Fibroblast of villous mesenchyme (primary cell): ENCODE data around the gene WWTR1. TPM values are rescaled to one million over a fixed set of nuclear protein-coding genes. Genes with fewer than 3 reads are reported as not detected.

ENCODE experiments used
- DNase-seq: peaks from one replicate; pipeline ENCODE4 v3.0.0-alpha.2; 2010; ENCODE audit warnings: low read depth
- H3K4me3 ChIP-seq: 2 replicates; pipeline ENCODE4 v1.5.1; 2011; ENCODE audit warnings: low read depth, mild to moderate bottlenecking, low read length
- total RNA-seq: library from RNA; depleted of rRNA; stranded (reverse); fragments of >200 nt; gene quantifications from 2 replicates; pipeline ENCODE4 v1.2.3, GENCODE V29; 2012
- TF ChIP-seq, protein P1 (sequence below): IDR thresholded peaks from 2 replicates; pipeline ENCODE4 v1.5.1; 2012; ENCODE audit warnings: low read depth, mild to moderate bottlenecking, low read length; ENCODE audit not compliant: insufficient read depth

Gene WWTR1
- total RNA-seq, 1 donor, result 37.6 TPM

DNA sequence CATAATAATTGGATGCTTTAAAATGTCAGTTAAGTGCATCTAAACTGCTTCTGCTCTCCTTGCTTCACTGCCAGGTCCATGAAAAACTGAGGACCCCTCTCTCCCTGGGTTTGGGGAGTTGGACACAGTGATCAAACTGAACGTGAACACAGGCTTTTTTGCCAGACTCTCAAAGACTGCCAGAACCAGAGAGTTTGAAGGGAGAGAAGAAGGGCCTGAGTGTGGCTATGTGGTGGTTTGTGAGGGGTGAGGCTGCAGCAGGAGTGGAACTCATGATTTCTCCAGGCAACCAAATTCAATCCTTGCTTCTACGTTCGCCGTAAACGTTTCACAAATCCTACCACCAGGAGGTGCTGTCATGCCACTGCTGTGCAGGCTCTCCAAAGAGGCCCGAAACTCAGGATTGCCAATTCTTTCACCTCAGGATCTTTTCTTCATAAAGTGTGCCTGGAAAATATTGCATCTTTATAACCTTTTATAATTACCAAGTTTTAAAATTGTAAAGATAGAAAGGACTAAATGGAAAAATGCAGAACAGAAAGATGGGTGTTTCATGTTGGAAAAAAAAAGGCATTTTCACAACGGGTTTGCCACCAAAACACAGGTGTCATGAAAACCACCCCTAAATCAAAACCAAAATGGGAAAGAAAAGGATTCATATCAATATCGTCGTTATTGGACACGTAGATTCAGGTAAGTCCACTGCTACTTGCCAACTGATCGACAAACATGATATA is 163.6 kb downstream of the WWTR1 start:
- TF ChIP-seq, protein P1, sequence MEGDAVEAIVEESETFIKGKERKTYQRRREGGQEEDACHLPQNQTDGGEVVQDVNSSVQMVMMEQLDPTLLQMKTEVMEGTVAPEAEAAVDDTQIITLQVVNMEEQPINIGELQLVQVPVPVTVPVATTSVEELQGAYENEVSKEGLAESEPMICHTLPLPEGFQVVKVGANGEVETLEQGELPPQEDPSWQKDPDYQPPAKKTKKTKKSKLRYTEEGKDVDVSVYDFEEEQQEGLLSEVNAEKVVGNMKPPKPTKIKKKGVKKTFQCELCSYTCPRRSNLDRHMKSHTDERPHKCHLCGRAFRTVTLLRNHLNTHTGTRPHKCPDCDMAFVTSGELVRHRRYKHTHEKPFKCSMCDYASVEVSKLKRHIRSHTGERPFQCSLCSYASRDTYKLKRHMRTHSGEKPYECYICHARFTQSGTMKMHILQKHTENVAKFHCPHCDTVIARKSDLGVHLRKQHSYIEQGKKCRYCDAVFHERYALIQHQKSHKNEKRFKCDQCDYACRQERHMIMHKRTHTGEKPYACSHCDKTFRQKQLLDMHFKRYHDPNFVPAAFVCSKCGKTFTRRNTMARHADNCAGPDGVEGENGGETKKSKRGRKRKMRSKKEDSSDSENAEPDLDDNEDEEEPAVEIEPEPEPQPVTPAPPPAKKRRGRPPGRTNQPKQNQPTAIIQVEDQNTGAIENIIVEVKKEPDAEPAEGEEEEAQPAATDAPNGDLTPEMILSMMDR, result peak; percentile 92
- DNase-seq, result peak; percentile 76

DNA sequence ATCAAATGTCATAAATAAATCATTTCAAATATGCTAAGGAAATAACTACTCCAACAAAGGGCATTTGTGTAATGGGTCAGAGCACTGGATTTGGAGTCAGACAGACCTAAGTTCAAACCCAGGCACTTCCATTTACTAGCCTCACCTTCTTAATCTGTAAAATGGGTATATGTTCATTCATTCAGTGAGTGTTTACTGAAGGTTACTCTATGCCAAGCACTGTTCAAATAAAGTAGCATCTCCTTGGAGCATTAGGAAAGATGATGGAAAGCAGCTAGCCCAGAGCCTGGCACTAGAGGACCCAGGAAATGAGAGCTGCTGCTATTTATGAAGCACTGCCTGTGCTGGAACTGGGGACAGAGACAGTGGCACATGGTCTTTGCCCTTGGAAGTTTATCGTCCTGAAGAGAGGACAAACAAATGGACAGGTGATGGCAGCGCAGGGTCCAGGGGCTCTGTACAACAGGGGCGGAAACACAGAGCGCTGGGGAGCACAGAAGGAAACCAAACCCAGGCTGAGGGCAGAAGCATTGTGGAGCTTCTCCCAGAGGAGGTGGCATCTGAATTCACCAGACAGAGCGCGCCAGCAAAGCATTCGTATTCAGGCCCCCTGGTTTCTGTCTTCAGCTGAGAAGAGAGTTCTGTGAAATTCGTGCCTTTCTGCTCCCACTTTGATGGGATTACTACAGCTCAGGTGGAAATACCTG is 164.4 kb downstream of the WWTR1 start:
- no peak overlapping the region for H3K4me3 ChIP-seq
- DNase-seq, result no peak
- TF ChIP-seq, protein P1, result no peak

More for the DNA sequence above, 163.6 kb downstream of the WWTR1 start:
- no peak overlapping the region for H3K4me3 ChIP-seq

DNA sequence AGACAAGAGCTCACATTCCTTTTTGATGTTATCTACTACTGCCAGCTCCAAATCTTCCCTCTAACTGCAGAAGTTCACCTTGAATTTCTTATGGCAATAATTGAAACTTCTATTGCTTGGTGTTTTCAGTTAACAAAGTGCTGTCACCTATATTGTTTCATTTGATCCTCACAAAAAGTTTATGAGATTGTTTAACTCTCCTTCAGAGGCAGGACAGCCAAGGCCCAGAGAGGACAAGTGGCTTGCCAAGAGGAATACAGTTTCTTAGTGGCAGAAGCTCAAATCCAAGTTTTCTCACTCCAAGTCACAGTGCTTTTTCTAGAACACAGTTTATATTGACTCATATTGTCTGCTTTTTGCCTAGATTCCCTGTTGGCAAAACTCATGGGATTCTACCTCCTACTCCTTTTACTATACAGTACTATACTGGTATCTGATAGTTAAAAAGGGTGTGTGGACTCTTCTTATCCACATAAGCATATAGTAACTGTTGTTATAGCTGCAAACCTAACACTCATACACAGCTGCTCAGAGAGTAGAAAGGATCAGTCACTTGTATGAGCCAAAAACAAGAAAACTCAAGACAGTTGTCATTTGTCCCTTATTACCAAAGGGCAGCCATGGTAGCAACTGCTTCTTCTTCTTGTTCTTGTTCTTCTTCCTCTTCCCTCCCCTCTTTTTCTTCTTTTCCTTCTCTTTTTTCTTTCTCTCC is 167.4 kb downstream of the WWTR1 start:
- TF ChIP-seq, protein P1, result no peak
- no peak for DNase-seq
- H3K4me3 ChIP-seq, result no peak overlapping the region

DNA sequence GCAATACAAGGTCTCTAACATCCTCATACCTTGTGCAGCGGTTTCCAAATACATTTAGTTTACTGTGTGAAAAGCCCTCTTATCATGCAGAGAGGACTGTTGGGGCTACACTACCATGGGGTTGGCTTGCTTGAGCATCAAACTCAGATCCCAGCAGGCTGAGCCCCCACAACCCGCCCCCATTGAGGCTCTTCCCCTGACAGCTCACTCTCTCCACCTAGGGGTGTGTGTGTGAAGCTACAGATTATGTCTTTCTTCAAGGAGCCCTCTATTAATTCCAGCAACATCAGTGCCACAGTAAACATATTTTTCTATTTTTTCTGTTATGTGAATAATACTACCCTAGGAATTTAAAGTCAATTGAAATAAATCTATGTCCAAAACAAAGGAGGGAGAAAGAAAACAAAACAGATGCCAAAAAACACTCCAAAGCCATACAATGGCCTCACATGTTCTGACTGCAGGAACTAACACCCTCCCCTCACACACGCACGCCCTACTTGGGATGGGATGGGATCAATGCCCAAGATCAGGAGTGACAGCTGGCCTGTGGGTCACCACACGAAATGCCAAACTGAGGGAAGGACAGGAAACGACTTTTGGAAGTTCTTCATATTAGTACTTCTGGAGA is 168.7 kb downstream of the WWTR1 start:
- TF ChIP-seq, protein P1, result peak; percentile 77
- DNase-seq, result no peak
- no peak overlapping the region for H3K4me3 ChIP-seq

DNA sequence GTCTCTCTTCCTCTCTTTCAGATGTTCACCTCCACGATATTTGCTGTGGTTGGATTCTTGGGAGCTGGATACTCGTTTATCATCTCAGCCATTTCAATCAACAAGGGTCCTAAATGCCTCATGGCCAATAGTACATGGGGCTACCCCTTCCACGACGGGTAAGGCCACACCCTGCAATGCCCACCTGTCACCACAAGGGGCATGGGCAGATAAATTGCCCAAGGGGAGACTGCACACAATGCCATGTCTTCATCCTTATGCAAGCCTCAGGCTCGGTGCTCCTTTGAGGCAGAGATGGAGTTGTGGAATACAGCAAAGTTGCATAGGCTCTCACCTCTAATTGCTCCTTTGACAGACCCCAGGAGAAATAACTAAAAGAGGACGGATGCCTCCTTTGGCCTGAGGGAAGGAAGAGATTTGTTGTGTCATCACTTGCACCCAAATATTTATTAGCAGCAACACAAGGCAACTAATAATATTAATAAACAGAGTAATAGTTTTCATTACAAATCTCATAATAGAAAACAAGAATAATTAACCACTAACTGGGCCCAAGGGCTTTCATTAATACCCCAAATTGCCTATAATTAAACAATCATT is 170.1 kb downstream of the WWTR1 start:
- H3K4me3 ChIP-seq, result no peak overlapping the region
- DNase-seq, result no peak
- TF ChIP-seq, protein P1, result peak; percentile 45

DNA sequence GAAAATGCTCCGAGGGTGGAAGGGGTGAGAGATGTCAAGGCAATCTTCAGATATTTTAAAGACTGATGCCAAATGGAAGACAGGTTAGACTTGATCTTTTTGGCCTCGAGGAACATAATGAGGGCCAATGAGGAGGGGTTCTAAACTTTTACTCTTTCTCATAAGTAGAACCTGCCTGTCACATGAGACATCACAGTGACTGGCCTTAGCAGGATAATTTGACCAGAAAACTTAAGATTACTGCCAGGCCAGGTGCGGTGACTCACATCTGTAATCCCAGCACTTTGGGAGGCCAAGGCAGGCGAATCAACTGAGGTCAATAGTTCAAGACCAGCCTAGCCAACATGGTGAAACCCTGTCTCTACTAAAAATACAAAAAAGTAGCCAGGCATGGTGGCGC is 171.1 kb downstream of the WWTR1 start:
- H3K4me3 ChIP-seq, result no peak overlapping the region
- TF ChIP-seq, protein P1, result no peak
- DNase-seq, result no peak
